HG03571 (cell line): ENCODE results near the gene EFCAB12.

Experiments used
- ATAC-seq: cut with Tn5 transposase; IDR thresholded peaks from one replicate; pipeline ENCODE4 v1.9.1; 2021; ENCODE audit not compliant: unreplicated experiment

EFCAB12 gene

DNA sequence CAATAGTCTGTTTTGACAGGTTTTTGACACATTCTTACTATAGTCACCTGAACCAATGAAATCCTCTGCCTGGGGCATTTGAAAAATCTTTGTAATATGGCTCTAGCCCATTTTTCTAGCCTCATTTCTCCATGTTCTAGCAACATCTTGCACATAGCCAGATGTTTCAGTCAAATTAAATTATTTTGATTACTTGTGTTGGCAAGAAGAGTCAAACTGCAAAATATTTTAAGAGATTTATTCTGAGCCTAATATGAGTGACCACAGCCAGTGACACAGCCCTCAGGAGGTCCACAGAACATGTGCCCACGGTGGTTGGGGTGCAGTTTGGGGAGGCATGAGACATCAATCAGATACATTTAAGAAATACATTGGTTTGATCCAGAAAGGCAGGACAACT lies 18.5 kb upstream of the EFCAB12 start:
- ATAC-seq, result no peak

DNA sequence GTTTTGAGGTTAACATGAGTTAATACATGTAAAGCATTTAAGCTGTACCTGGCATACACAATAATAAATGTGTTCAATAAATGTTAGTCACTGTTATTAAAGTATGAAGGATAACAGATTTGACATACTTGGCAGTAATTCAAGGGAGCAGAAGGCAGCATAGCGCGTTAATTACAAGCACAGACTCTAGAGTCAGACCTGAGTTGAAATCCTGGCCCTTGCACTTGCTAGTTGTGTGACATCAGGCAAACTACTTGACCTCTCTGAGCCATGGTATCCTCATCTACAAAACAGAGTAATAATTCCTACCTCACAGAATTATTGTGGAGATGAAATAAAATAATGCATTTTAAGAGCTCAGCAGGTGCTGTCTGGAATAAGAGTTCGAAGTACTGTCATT lies 17.0 kb upstream of the EFCAB12 start:
- no peak for ATAC-seq

DNA sequence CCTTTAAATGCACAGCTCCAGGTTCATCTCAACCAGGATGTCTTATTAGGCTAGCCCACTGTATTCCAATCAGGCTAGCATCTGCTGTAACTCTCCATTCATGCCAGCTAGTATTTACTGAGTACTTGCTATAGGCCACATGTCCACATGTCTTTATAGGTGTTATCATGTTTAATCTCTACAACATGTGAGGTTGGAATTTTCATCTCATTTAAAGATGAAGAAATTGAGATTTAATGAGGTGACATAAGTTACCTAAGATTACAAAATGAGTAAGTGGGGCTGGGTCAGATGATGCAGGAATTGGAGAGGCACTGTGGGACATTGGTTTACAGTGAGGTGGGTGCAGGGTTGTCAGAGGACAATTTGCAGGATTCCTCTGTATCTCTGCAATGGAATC lies 14.5 kb upstream of the EFCAB12 start:
- ATAC-seq, result no peak

DNA sequence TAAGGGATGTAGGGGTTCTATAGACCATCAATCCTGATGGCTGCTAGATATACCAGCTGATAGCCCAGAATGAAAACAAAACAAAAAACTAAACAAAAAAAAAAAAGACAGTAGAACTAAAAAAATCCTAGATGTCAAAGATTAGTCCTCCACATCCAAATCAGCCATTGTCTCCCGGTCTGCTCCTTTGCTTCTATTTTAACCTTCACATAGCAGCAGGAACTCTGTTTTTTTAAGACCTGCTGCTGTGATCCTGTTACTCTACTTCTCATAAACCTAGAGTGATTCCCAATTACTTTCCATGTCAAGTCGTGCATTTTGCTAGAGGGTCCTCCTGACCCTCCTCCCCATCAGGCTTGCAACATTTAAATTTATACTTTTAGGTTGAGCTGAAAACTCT lies 14.1 kb upstream of the EFCAB12 start:
- ATAC-seq, result no peak

DNA sequence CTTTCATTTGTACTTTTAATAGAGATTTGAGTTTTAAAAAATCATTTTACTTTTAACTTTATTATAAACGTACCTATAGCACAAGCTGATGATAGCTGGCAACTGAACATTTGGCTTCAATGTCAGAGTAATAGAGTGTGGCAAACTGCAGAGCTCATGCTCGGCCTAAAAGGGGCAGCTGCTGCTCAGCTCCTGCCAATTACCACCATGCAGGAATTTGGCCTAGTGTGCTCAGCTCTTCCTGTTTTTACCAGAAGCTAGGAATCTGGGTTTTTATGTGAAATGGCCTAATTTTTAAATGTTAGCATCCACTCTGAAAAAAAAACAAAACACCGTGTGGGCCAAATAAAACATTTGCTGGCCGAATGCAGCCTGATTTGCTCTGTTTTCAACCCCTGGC lies 13.3 kb upstream of the EFCAB12 start:
- ATAC-seq, result no peak

DNA sequence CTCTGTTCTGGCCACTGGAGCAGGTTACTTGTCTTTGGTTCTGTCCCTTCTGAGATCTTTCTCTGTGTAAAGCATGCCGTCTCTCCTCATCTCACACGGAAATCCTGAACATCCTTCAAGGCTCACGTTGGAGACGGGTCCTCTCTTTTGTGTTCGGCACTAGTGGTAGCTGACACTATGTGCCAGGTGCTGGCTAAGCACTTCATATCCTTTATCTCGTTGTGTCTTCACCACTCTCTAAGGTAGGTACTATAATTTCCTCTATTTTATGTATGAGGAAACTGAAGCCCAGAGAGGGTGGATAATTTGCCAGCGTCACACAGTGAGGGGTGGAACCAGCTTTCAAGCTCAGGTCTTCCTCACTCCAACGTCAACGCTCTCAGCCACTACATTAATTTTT lies 12.8 kb upstream of the EFCAB12 start:
- ATAC-seq, result no peak

DNA sequence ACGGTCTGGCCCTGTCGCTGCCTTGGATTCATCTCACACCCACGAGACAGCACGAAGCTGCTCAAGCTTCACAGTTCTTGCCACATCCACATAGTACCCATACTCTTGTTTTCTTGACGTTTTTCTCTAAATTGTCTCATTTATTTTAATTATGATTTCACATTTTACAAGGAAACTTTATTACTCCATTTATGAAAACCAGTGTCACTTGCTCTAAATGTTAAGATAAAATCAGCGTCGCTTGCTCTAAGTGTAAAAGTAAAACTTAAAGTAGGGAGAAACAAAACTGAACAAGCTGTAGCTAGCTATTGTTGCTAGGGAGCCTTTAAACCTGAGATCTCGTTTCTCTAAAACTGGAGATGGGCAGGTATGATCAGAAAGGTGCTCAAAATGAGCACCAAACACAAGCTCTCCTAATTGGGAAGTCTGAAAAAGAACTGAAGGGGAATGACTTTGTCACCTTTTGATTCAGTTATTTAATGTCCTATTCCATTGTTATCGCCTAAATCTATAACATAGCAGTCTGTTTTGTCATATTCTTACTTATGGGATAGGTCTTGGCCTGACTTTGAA lies 12.3 kb upstream of the EFCAB12 start:
- ATAC-seq, result no peak

DNA sequence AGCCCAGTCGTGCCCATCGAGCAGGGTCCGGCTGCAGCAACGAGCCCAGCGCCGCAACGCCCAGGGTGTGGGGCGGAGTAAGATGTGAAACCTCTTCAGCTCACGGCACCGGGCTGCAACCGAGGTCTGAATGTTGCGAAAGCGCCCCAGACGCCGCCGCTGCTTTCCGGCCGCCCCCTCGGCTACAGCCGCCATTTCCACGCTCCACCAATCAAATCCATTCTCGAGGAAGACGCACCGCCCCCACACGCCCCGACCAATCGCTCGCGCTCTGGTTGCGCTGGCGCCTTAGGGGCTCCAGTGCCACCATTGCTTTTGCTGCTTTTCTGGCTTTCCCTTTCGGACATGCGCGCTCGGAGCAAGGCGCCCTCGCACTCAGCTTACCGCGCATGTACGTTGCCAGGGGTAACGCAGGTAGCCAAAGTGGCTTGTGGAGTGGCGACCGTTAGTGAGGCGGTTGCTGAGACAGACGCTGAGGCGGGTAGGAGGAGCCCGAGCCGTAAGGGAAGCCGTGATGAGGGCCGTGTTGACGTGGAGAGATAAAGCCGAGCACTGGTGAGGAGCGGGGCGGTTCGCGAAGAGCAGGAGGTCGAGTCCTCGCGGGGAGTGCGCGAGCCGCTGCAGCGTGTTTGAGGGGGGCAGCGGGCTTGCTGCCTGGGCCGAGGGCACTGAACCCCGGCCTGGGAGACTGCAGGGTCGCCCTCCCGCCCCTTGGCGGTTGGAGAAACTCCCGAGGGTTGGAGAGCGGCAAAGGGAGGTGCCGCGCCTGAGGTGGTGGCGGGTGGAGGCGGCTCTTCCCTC lies 11.6 kb upstream of the EFCAB12 start, which contains the start of the genes IFT122 and MBD4:
Gene IFT122, plus strand, starts transcription at position 408 of the 801 bp plus-strand sequence. Its CDS starts 107 bp downstream, at position 515.
Gene MBD4, minus strand, starts transcription at position 132 of the 801 bp plus-strand sequence. Its CDS starts 115 bp downstream, at position 17.
- peak; percentile 86 for ATAC-seq

DNA sequence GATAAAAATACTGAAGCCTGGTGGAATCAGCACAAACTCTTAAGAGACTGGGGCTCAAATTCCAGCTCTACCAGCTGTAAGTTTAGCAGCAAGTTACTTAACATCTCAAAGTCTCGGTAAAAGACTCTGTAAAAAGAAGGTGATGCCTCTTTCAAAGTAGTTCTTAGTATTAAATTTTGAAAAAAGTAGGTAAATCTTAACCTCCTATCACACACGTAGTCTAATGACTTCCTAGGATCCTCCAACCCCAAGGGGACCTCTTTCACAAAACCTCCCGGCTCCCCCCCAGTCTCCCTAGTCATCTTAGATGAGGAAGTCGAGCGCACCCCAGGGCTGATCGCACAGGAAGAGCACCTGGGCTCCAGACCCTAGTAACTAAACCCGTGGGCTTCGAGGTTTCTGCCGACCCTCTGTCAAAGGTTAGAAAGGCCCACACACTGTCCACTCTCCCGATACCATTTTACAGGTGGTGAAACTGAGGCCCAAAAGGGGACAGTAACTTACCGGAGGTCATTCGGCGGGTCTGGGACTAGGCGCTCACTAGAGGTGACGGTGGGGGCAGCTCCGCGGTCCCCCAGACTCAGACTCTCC lies 10.9 kb upstream of the EFCAB12 start:
- ATAC-seq, result peak; percentile 7

DNA sequence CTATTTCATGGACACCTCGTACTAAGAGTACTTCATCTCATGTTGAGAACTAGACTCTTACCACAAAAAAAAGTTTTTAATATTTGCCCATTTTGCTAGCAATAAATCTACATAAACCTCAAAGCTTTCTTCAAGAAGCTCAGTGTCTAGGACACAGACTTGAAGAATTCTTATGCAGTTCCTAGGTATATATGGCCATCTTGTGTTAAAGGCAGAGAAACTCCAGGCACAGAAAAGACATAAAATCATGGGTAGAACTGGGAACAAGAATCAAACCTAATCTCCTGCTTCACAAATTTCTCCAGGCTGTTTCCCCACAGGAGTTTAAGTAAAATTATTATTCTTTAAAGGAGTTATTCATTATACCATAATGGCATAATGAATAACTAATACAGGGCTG lies 6.9 kb upstream of the EFCAB12 start:
- ATAC-seq, result no peak

DNA sequence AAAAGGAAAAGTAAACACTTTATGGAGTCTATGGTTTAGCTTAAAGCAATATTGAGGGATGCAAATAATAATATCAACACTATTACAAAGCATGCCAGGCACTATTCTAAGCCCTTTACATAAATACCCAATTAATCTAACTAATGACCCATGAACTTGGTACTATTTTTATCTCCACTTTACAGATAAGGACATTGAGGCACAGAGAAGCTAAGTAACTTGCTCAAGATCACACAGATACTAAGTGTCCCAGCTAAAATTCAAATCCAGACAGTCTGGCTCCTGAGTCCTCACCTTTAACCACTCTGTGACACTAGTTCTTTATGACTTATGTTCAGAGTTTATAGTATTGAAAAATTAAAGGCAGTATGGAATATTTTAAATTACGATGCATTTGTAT lies 5.7 kb upstream of the EFCAB12 start:
- no peak for ATAC-seq

DNA sequence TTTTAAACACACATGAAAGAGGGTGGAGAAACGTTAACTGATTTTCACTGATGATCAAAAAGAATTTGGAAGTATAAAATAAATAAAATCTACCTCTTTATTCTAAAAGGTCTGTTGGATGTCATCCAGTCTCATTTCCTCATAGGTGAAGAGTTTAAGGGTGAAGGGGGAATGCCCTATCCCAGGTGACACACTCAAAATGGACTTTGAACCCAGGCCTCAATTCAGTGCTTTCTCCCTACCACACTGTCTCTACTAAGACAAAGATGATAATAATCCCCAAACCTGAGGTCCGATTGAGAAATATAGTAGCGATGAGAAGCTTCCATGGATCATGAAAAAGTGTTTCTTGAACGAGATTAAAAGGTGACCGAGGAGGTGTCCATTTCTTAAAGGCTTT lies 5.1 kb upstream of the EFCAB12 start:
- ATAC-seq, result no peak

DNA sequence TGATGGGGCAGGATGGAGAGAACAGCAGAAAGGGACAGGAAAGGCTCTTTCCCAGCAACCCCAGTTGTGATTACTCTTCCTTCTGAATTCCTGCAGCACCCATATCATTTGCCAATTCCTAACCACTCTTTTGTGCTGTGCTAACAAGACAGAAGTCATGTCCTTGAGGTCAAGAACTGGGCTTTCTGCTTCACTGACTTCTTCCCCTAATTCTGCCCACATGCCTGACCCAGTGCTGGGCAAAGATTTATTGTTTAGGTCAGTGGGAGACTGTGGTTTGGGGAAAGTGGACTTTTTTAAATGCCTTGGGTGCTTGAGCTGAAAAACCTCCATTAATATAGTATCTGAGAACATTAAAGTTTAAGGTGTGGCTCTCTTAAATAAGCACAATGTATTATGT lies 4.2 kb upstream of the EFCAB12 start:
- ATAC-seq, result no peak

DNA sequence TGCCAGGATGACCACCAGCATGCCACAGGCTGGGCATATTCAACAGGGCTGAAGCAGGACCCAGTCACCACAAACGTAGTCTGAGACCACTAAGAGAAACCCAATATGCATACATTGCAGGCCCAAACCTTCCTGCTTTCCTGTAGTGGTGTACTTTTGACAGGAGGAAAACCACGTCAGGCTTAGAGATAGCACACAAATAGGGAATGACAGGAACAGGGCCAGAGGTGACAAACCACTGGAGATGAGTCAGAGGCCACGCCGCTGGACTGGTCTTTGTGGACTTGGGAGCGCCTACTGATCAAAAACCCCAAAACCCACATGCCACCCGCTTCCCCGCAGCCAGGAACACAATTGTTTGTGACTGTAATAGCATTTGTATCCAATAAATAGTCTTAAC lies 3.6 kb upstream of the EFCAB12 start:
- ATAC-seq, result no peak

DNA sequence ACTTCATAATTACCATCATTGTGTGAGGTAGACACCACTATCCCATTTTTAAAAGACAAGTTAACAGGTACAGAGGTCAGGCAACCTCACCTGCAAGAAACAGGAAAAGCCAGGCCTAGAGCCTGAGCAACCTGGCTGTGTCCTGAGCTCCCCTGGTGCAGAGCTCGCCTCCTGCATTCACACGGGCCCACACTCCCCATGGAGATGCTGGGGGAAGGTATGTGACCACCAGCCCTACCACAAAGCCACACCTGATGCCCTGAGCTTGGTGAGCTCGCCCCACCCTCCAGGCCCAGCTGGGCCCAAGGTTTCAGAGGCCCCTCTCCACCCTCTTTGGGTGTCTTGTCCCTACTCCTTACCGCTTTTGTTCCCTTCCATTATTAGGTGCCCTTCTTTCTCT lies 1.2 kb upstream of the EFCAB12 start:
- no peak for ATAC-seq

DNA sequence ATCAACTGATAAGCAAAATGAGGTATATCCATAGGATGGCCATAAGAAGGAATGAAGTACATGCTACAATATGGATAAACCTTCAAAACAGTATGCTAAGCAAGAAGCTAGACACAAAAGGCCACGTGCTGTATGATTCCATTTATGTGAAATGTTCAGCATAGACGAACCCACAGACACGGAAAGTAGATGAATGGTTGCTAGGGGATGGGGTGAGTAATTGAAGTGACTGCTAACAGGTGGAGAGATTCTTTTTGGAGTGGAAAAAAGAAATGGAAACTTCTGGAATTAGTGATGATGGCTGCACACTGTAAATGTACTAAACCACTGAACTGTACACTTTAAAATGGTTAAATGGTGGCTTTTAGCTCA lies 630 bp upstream of the EFCAB12 start:
- no peak for ATAC-seq

DNA sequence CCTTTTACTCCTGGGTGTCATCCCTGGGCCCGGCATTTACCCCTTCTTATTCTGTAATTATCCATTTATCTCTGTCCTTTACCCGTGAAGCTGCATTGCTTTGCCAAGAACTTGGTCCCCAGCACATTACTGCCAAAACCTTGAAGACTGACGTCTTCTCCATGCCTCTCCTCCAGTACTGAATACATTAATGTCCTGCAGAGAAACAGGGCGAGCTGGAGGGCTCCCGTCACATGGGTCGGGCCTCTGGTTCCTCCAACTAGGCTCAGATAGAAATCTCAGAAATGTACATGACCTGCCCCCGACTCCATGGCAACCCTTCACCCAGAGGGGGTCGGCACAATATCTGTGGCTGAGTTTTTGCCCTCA lies 445 bp downstream of the EFCAB12 start:
- no peak for ATAC-seq

DNA sequence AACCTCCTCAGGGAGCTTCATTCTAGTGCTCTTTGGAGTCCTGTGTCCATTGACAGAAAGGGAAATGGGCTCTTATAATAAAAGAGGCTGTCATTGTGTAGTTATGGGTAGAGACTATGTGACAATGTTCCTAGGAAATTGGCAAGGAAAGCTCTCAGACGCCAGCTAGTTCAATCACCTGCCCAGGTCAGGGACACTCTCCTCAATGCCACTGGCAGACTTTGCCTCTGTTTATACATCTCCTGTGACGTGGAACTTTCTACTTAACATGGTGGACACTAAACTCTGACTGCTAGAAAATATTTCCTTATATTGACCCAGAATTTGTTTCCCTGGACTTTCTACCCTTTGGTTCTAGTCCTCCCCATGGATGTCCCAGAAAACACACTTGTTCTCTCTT lies 2.8 kb downstream of the EFCAB12 start:
- ATAC-seq, result no peak

DNA sequence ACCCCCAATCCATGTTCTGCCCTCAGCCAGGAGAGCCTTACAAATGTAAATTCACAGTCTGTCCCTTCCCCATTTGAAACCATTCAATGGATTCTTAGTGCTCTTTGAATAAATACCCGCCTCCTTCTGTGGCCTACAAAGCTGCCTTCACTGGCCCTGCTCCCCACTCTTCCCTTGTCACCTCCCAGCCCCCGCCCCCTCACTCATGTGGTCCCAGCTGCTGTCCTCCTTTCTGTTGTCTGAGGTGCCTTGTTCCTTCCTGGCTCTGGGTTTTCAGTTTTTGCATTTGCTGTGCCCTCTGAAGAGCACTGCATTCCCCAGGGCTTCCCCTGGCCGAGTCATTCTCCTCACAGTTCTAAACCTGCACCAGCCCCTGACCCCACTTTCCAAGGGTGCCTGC lies 3.2 kb downstream of the EFCAB12 start:
- no peak for ATAC-seq

DNA sequence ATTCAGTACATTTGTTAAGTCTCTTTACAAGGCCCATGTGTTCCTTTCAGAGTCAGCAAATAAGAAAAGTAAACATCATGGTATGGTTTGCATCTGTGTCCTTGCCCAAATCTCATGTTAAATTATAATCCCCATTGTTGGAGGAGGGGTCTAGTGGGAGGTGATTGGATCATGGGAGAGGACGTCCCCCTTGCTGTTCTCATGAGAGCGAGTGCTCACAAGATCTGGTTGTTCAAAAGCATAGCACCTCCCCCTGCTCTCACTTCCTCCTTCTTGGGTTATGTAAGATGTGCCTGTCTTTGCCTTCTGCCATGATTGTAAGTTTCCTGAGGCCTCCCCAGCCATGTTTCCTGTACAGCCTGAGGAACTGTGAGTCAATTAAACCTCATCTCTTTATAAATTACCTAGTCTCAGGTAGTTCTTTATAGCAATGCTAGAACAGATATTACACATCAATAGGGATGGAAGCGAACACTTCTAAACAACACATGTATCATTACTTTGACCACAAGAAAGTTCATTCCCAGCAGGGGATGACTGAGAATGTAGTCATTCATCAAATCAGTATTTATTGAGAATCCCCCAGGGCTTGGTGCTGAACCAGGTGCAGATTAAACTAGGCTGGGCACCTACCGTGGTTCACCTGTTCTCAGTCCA lies 4.1 kb downstream of the EFCAB12 start:
- no peak for ATAC-seq

DNA sequence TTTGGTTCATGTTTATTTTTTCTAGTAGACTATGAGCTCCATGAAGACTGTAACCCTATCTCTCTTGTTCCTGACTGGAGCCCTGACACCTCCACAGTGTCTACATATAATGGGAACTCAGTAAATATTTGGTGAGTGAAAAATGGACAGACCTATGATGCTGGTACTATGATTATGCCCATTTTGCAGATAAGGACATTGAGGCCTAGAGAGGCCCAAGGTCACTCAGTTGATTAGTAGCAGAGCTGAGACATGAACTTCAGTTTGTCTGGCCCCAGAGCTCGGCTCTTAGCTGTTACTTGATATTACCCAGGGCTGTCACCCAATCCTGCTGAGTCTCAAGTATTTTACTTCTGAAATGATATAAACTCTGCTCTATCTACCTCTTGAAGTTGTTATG lies 5.5 kb downstream of the EFCAB12 start:
- ATAC-seq, result no peak
